HepG2 (cell line): ENCODE data around the gene GBGT1. TPM values are rescaled to one million over a fixed set of nuclear protein-coding genes. Genes with fewer than 3 reads are reported as not detected.

ENCODE experiments used
- ATAC-seq: fragments of 200-7000 bp; cut with Tn5 transposase; 3 replicates; pipeline ENCODE4 v1.9.1; 2020; ENCODE audit warnings: mild to moderate bottlenecking, moderate library complexity
- BruUV-seq: library from RNA; stranded (reverse); fragments of 400-500 nt; replicated peaks from 2 replicates; lab custom pipeline; 2021; lab: Mats Ljungman, UMichigan
- CTCF ChIA-PET: fragments of 300-600 bp; formaldehyde crosslinking; extraction: SDS; loops from one replicate; lab custom pipeline; 2021; ENCODE audit warnings: low total read pairs, inconsistent platforms, low intra/inter-chr PET ratio; lab: Yijun Ruan, JAX
- POLR2A ChIA-PET: fragments of 350-600 bp; sonication (Branson Sonifier 250); formaldehyde crosslinking; loops from one replicate; lab custom pipeline; 2020; ENCODE audit warnings: antibody characterized with exemption, inconsistent platforms; lab: Yijun Ruan, JAX
- DNase-seq: peaks from one replicate; pipeline ENCODE4 v3.0.0-alpha.2; 2015; ENCODE audit warnings: low spot score
- FAIRE-seq: peaks from 3 replicates; lab custom pipeline; 2011; peaks lifted over from hg19 to GRCh38; lab: Jason Lieb, UNC
- H2AFZ ChIP-seq: one replicate; pipeline ENCODE4 v1.6.1; 2011; ENCODE audit warnings: low read length, inconsistent platforms
- H3K27ac ChIP-seq: fragments of 300-600 bp; 3 replicates; pipeline ENCODE4 v1.8.0; 2011; ENCODE audit warnings: mixed run types, mild to moderate bottlenecking, mixed read lengths, low read length, inconsistent platforms; ENCODE audit not compliant: insufficient read depth; ENCODE audit errors: extremely low read length
- H3K27me3 ChIP-seq, 2 experiments: fragments of 200-600 bp in 1 of 2; 2 replicates in 1 of 2; 3 replicates in 1 of 2; pipeline versions ENCODE4 v1.6.0 to v1.8.0; 2011; ENCODE audit warnings: low read length in 2 of 2, mild to moderate bottlenecking in 2 of 2, moderate library complexity in 2 of 2, inconsistent platforms in 1 of 2; ENCODE audit not compliant: insufficient read depth in 2 of 2, control insufficient read depth in 1 of 2
- H3K36me3 ChIP-seq, 2 experiments: fragments of 200-600 bp in 1 of 2; replicated peaks in 1 of 2; 2 replicates in 1 of 2; 3 replicates in 1 of 2; pipeline versions ENCODE4 v1.5.1 to v1.8.0; 2011; ENCODE audit warnings: low read length in 2 of 2, inconsistent platforms in 1 of 2; ENCODE audit not compliant: insufficient read depth in 2 of 2, control insufficient read depth in 1 of 2
- H3K4me1 ChIP-seq: 2 replicates; pipeline ENCODE4 v1.5.1; 2012; ENCODE audit warnings: low read length, inconsistent platforms; ENCODE audit not compliant: insufficient read depth
- H3K4me2 ChIP-seq: 2 replicates; pipeline ENCODE4 v1.6.0; 2011; ENCODE audit warnings: low read depth, low read length, inconsistent platforms
- H3K4me3 ChIP-seq, 3 experiments: fragments of 200-600 bp in 1 of 3; sonication (generic), shearing (Covaris generic) in 1 of 3; replicated peaks in 1 of 3; 2 replicates each; pipeline ENCODE4 v1.5.1; 2011 to 2016; ENCODE audit warnings: low read length in 3 of 3, inconsistent platforms in 2 of 3, low read depth in 2 of 3, mild to moderate bottlenecking in 2 of 3, control low read depth in 1 of 3, mixed read lengths in 1 of 3; ENCODE audit not compliant: insufficient read depth in 1 of 3
- H3K79me2 ChIP-seq: one replicate; pipeline ENCODE4 v1.6.1; 2011; ENCODE audit warnings: low read length, inconsistent platforms; ENCODE audit not compliant: insufficient read depth
- H3K9ac ChIP-seq: 2 replicates; pipeline ENCODE4 v1.6.0; 2011; ENCODE audit warnings: mild to moderate bottlenecking, low read depth, low read length, inconsistent platforms; ENCODE audit not compliant: insufficient read depth
- H3K9me3 ChIP-seq: 2 replicates; pipeline ENCODE4 v1.5.1; 2012; ENCODE audit warnings: mild to moderate bottlenecking, low read length
- H4K20me1 ChIP-seq: 2 replicates; pipeline ENCODE4 v1.6.0; 2011; ENCODE audit warnings: inconsistent platforms, mild to moderate bottlenecking, low read length, moderate library complexity; ENCODE audit not compliant: insufficient read depth
- GTF2F1 ChIP-seq: fragments of 150-350 bp; IDR thresholded peaks from 2 replicates; pipeline ENCODE4 v1.6.1; 2014; ENCODE audit warnings: low read length
- HOXA3 ChIP-seq: sonication (generic); formaldehyde crosslinking; IDR thresholded peaks from 2 replicates; pipeline ENCODE4 v1.5.0; 2020; ENCODE audit warnings: missing genetic modification reagents
- HOXA5 ChIP-seq: sonication (generic); formaldehyde crosslinking; IDR thresholded peaks from 2 replicates; pipeline ENCODE4 v1.4.0; 2020; ENCODE audit warnings: missing genetic modification reagents
- KAT8 ChIP-seq: IDR thresholded peaks from 2 replicates; pipeline ENCODE4 v1.6.1; 2016; ENCODE audit warnings: missing genetic modification reagents, missing compliant biosample characterization
- KLF9 ChIP-seq: IDR thresholded peaks from 2 replicates; pipeline ENCODE4 v1.6.1; 2016; ENCODE audit warnings: low read depth
- PAX8 ChIP-seq: sonication (generic); formaldehyde crosslinking; IDR thresholded peaks from 2 replicates; pipeline ENCODE4 v1.8.0; 2022; ENCODE audit warnings: mild to moderate bottlenecking, missing genetic modification reagents, borderline replicate concordance
- WGBS: methylation state at CpG from one replicate; pipeline ENCODE4 v1.1.6; 2017; ENCODE audit warnings: low lambda C conversion rate; 5-methylcytosine and 5-hydroxymethylcytosine counted together
- in situ Hi-C: cut with HindIII; loops from 2 replicates; pipeline ENCODE4 v1.10.0; 2017; ENCODE audit warnings: low pct_unique_long_range_greater_than_20kb; ENCODE audit not compliant: extremely low pct_ligation_motif_present
- intact Hi-C: fragments of 100-400 bp; cut with micrococcal nuclease; formaldehyde crosslinking; loops from one replicate; pipeline ENCODE4 v1.10.0; 2022; ENCODE audit not compliant: unreplicated experiment
- polyA plus RNA-seq, 8 experiments: library from polyadenylated mRNA; depleted of rRNA in 3 of 8; stranded (reverse) in 7 of 8; unstranded in 1 of 8; fragments of >200 nt; fragmentation: Illumina TruSeq in 4 of 8; extraction: Trizol in 4 of 8; gene quantifications; 2 replicates each; pipeline versions ENCODE4 v1.2.1 to v1.2.3, GENCODE V29; 2011 to 2016; ENCODE audit warnings: low read depth in 4 of 8, missing spikeins in 1 of 8, mixed read lengths in 1 of 8; ENCODE audit not compliant: insufficient read depth in 1 of 8
- total RNA-seq, 5 experiments: library from RNA; depleted of rRNA; stranded (reverse); fragments of >200 nt; fragmentation: Illumina TruSeq; extraction: Trizol; gene quantifications; 2 replicates each; pipeline ENCODE4 v1.2.3, GENCODE V29; 2016; ENCODE audit warnings: low read depth in 1 of 5

GBGT1 gene
- total and polyA plus RNA-seq, 2 of the 13 experiments (the other 11 are each of a cell fraction or from before 2014, with no cell fraction given), result not detected

- Histone ChIP-seq H3K9ac (no peak overlapping the region), H3K4me1 (no peaks in the 10 kb centered on the region), H4K20me1 (no peaks in the 10 kb centered on the region), H3K4me2 (no peak overlapping the region), H3K27ac (no peak overlapping the region), H3K4me3 (no peak overlapping the region), H3K79me2 (no peaks in the 10 kb centered on the region), H3K9me3 (no peaks in the 10 kb centered on the region), H3K36me3 (no peaks in the 10 kb centered on the region), H3K27me3 (peaks cover 3 to 27% of the 10 kb centered on the region in 2 experiments; a peak in 4 of 5 replicates), H2AFZ (no peak overlapping the region)
- FAIRE-seq (no peak), ATAC-seq (no peak), DNase-seq (no peak)
- ChIA-PET POLR2A (no interaction called here), CTCF (no interaction called here)
- intact Hi-C loops (no loop called here), in situ Hi-C loops (no loop called here)
- WGBS, result 96% methylated on average over 13 of the region's 13 CpGs
- no peak for TF ChIP-seq HOXA3 (CRISPR knock-in tag)
- no peak for TF ChIP-seq HOXA5 (CRISPR knock-in tag)
- no peak for TF ChIP-seq KLF9 (CRISPR knock-in tag)
- no peak for TF ChIP-seq GTF2F1
- TF ChIP-seq PAX8 (CRISPR knock-in tag), result no peak
- BruUV-seq, result no TSS peak
These were observed 5.4 kb upstream of the GBGT1 start for GRCh38 chr9:133169102-133169501.

- Histone ChIP-seq H4K20me1 (no peaks in the 10 kb centered on the region), H3K9ac (no peak overlapping the region), H2AFZ (no peak overlapping the region), H3K27ac (no peak overlapping the region), H3K27me3 (peaks cover 3 to 24% of the 10 kb centered on the region in 2 experiments; a peak in 4 of 5 replicates), H3K4me2 (no peak overlapping the region), H3K9me3 (no peaks in the 10 kb centered on the region), H3K4me3 (no peak overlapping the region), H3K79me2 (no peaks in the 10 kb centered on the region), H3K4me1 (no peaks in the 10 kb centered on the region), H3K36me3 (no peaks in the 10 kb centered on the region)
- BruUV-seq, result no TSS peak
- in situ Hi-C loops (no loop called here), intact Hi-C loops (no loop called here)
- ATAC-seq (no peak), FAIRE-seq (no peak), DNase-seq (no peak)
- POLR2A ChIA-PET, result no interaction called here
- WGBS, result 19% methylated on average over 6 of the region's 6 CpGs
- no peak for TF ChIP-seq KAT8 (CRISPR knock-in tag)
- CTCF ChIA-PET, result no interaction called here
These were observed 4.7 kb upstream of the GBGT1 start for GRCh38 chr9:133168432-133168831.
